ENCODE measurements around the gene UBXN7. TPM values are rescaled to one million over a fixed set of nuclear protein-coding genes. Genes with fewer than 3 reads are reported as not detected.

UBXN7 gene
- total and polyA plus RNA-seq, 2 of the 13 experiments (the other 11 are each of a cell fraction or from before 2014, with no cell fraction given) = 12.5 to 15.9 TPM

DNA sequence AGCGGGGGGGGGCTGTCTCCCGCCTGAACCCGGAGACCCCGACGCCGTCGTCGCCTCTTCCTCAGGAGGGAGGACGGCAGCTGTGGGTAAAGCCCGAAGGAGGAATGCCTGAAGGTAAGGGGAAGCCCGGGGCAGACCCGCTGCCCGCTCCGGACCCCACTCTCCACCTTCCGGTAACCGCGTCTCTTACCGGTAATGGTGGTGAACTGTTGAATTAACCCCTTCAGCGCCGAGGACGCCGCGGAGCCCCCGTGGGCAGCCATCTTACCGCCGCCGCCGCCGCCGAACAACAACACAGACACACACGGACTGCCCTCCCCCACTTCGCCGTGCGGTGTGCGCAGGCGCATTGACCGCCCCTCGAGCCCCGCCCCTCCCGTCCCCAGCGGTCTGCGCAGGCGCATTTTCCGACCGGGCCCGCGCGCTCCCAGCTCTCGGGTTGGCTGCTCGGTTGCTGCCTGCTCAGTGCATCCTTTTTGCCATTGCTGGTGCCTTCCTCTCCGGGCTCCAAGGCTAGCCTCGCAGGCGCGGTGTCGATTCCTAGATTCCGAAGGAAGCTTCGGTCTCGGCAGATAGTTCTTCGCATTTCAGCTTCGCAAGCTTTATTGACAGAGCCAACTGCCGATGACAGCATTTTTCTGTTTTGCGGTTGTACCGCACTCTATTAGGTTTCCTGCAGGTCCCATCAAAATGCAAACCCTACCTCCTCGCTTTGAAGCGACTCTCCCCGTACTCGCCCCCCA, at the start of gene UBXN7 (continued):
- TF ChIP-seq NONO (IDR thresholded peaks at IDR 0.05) (no peak), NONO (CRISPR knock-in tag; conservative IDR thresholded peaks at IDR 0.05) (0 out of 2 replicates have a peak, but pooled peaks have one; percentile 18), ZNF230 (CRISPR knock-in tag; IDR thresholded peaks at IDR 0.05) (0 out of 2 replicates have a peak, but pooled peaks have one; percentile 24), BORCS8-MEF2B (CRISPR knock-in tag; IDR thresholded peaks at IDR 0.05) (no peak), ZNF317 (CRISPR knock-in tag; IDR thresholded peaks at IDR 0.05) (0 out of 2 replicates have a peak, but pooled peaks have one; percentile 15), ZKSCAN5 (CRISPR knock-in tag; IDR thresholded peaks at IDR 0.05) (no peak), SALL1 (CRISPR knock-in tag; IDR thresholded peaks at IDR 0.05) (peak; percentile 59), ZMYM4 (CRISPR knock-in tag; IDR thresholded peaks at IDR 0.05) (peak; percentile 21; the same call in 1 of the 2 replicates), ZNF781 (CRISPR knock-in tag; IDR thresholded peaks at IDR 0.05; ENCODE audit: borderline replicate concordance, not compliant biosample characterization) (peak; percentile 38), ZNF709 (CRISPR knock-in tag; IDR thresholded peaks at IDR 0.05) (peak; percentile 75), MAZ (IDR thresholded peaks at IDR 0.05; ENCODE audit: borderline replicate concordance, low read depth, low read length) (no peak), MAZ (CRISPR knock-in tag; IDR thresholded peaks at IDR 0.05; ENCODE audit: low read depth) (no peak; the same call in 1 of the 2 replicates), ERF (CRISPR knock-in tag; IDR thresholded peaks at IDR 0.05) (peak; percentile 79), ZNF589 (CRISPR knock-in tag; conservative IDR thresholded peaks at IDR 0.05) (no peak), SP1 (IDR thresholded peaks at IDR 0.05) (no peak), SP1 (CRISPR knock-in tag; IDR thresholded peaks at IDR 0.05) (peak; percentile 45; the same call in 1 of the 2 replicates), MZF1 (CRISPR knock-in tag; IDR thresholded peaks at IDR 0.05; ENCODE audit: borderline replicate concordance) (no peak)
- TF ChIP-seq, protein P1, sequence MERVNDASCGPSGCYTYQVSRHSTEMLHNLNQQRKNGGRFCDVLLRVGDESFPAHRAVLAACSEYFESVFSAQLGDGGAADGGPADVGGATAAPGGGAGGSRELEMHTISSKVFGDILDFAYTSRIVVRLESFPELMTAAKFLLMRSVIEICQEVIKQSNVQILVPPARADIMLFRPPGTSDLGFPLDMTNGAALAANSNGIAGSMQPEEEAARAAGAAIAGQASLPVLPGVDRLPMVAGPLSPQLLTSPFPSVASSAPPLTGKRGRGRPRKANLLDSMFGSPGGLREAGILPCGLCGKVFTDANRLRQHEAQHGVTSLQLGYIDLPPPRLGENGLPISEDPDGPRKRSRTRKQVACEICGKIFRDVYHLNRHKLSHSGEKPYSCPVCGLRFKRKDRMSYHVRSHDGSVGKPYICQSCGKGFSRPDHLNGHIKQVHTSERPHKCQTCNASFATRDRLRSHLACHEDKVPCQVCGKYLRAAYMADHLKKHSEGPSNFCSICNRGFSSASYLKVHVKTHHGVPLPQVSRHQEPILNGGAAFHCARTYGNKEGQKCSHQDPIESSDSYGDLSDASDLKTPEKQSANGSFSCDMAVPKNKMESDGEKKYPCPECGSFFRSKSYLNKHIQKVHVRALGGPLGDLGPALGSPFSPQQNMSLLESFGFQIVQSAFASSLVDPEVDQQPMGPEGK (CRISPR knock-in tag; IDR thresholded peaks at IDR 0.05) = peak; percentile 42
- TF ChIP-seq, protein P2, sequence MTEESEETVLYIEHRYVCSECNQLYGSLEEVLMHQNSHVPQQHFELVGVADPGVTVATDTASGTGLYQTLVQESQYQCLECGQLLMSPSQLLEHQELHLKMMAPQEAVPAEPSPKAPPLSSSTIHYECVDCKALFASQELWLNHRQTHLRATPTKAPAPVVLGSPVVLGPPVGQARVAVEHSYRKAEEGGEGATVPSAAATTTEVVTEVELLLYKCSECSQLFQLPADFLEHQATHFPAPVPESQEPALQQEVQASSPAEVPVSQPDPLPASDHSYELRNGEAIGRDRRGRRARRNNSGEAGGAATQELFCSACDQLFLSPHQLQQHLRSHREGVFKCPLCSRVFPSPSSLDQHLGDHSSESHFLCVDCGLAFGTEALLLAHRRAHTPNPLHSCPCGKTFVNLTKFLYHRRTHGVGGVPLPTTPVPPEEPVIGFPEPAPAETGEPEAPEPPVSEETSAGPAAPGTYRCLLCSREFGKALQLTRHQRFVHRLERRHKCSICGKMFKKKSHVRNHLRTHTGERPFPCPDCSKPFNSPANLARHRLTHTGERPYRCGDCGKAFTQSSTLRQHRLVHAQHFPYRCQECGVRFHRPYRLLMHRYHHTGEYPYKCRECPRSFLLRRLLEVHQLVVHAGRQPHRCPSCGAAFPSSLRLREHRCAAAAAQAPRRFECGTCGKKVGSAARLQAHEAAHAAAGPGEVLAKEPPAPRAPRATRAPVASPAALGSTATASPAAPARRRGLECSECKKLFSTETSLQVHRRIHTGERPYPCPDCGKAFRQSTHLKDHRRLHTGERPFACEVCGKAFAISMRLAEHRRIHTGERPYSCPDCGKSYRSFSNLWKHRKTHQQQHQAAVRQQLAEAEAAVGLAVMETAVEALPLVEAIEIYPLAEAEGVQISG (CRISPR knock-in tag; IDR thresholded peaks at IDR 0.05) = 0 out of 2 replicates have a peak, but pooled peaks have one; percentile 44
- TF ChIP-seq, protein P3, sequence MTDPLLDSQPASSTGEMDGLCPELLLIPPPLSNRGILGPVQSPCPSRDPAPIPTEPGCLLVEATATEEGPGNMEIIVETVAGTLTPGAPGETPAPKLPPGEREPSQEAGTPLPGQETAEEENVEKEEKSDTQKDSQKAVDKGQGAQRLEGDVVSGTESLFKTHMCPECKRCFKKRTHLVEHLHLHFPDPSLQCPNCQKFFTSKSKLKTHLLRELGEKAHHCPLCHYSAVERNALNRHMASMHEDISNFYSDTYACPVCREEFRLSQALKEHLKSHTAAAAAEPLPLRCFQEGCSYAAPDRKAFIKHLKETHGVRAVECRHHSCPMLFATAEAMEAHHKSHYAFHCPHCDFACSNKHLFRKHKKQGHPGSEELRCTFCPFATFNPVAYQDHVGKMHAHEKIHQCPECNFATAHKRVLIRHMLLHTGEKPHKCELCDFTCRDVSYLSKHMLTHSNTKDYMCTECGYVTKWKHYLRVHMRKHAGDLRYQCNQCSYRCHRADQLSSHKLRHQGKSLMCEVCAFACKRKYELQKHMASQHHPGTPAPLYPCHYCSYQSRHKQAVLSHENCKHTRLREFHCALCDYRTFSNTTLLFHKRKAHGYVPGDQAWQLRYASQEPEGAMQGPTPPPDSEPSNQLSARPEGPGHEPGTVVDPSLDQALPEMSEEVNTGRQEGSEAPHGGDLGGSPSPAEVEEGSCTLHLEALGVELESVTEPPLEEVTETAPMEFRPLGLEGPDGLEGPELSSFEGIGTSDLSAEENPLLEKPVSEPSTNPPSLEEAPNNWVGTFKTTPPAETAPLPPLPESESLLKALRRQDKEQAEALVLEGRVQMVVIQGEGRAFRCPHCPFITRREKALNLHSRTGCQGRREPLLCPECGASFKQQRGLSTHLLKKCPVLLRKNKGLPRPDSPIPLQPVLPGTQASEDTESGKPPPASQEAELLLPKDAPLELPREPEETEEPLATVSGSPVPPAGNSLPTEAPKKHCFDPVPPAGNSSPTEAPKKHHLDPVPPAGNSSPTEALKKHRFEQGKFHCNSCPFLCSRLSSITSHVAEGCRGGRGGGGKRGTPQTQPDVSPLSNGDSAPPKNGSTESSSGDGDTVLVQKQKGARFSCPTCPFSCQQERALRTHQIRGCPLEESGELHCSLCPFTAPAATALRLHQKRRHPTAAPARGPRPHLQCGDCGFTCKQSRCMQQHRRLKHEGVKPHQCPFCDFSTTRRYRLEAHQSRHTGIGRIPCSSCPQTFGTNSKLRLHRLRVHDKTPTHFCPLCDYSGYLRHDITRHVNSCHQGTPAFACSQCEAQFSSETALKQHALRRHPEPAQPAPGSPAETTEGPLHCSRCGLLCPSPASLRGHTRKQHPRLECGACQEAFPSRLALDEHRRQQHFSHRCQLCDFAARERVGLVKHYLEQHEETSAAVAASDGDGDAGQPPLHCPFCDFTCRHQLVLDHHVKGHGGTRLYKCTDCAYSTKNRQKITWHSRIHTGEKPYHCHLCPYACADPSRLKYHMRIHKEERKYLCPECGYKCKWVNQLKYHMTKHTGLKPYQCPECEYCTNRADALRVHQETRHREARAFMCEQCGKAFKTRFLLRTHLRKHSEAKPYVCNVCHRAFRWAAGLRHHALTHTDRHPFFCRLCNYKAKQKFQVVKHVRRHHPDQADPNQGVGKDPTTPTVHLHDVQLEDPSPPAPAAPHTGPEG (CRISPR knock-in tag; IDR thresholded peaks at IDR 0.05) = peak; percentile 67
